Dendritic cell treated with granulocyte-macrophage colony-stimulating factor and Interleukin-4, amounts not matched to agents 40 ng/mL and 50 ng/mL, for 4 days (primary cell): ENCODE data around the gene KDM2A.
"Not testable (repeated sequence)": the region's sequence is repeated elsewhere in the genome, so short reads cannot be mapped to it uniquely, and the experiment has no call there.

Experiments used
- H3K27ac Mint-ChIP-seq: one replicate; pipeline ENCODE4 v1.8.0; 2022; ENCODE audit warnings: mild to moderate bottlenecking, mixed read lengths
- H3K27me3 Mint-ChIP-seq: one replicate; pipeline ENCODE4 v1.8.0; 2022; ENCODE audit warnings: mild to moderate bottlenecking, mixed read lengths
- H3K36me3 Mint-ChIP-seq: one replicate; pipeline ENCODE4 v1.8.0; 2022; ENCODE audit warnings: low read depth, mixed read lengths
- H3K4me1 Mint-ChIP-seq: one replicate; pipeline ENCODE4 v1.8.0; 2022; ENCODE audit warnings: low read depth, mixed read lengths
- H3K4me3 Mint-ChIP-seq: one replicate; pipeline ENCODE4 v1.8.0; 2022; ENCODE audit warnings: mild to moderate bottlenecking, moderate library complexity, mixed read lengths
- H3K9me3 Mint-ChIP-seq: one replicate; pipeline ENCODE4 v1.8.0; 2022; ENCODE audit warnings: mixed read lengths
- intact Hi-C: fragments of 100-400 bp; cut with micrococcal nuclease; formaldehyde crosslinking; loops from one replicate; pipeline ENCODE4 v1.15.0; 2022

KDM2A gene

DNA sequence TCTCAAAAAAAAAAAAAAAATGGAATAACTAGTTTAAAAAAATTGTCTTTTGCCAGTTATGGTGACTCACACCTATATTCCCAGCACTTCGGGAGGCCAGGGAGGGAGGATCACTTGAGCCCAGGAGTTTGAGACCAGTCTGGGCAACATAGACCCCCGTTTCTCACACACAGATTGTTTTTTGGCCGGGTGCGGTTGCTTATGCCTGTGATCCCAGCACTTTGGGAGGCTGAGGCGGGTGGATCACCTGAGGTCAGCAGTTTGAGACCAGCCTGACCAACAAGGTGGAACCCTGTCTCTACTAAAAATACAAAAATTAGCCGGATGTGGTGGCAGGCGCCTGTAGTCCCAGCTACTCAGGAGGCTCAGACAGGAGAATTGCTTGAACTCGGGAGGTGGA, 7.2 kb downstream of the KDM2A start:
- Mint-ChIP-seq H3K4me1 (peaks cover 17% of the 10 kb centered on the region), H3K36me3 (peaks cover 93% of the 10 kb centered on the region)
- H3K27ac Mint-ChIP-seq, intact Hi-C loops, H3K9me3 Mint-ChIP-seq, H3K4me3 Mint-ChIP-seq, H3K27me3 Mint-ChIP-seq: not testable (repeated sequence)

DNA sequence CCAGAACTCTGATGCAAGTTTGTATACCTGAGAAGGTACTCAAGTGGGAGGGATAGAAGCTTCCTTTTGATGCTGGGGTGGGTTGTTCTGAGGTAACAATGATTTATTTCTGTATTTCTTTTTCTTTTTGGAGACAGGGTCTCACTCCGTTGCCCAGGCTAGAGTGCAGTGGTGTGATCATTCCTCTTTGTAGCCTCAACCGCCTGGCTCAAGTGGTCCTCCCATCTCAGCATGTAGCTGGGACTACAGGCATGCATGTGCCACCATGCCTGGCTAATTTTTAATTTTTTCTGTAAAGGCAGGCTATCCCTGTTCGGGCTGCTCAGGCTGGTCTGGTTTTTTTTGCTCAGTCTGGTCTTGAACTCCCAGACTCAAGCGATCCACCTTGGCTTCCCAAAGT, 7.9 kb downstream of the KDM2A start:
- Mint-ChIP-seq H3K27me3 (no peaks in the 10 kb centered on the region), H3K36me3 (peaks cover 93% of the 10 kb centered on the region), H3K27ac (no peak overlapping the region)

DNA sequence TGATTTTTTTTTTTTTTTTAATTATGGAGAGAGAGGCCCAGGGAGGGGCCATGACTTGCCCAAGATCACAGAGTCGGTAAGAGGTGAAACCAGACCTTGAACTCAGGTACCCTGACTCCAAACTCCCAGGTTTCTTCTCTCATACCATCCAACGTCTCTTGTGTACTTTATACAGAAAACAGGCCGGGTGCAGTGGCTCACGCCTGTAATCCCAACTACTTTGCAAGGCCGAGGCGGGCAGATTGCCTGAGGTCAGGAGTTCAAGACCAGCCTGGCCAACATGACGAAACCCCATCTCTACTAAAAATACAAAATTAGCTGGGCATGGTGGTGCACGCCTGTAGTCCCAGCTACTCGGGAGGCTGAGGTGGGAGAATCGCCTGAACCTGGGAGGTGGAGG, 11.8 kb downstream of the KDM2A start:
- H3K9me3 Mint-ChIP-seq, H3K27me3 Mint-ChIP-seq, H3K27ac Mint-ChIP-seq, intact Hi-C loops, H3K4me3 Mint-ChIP-seq: not testable (repeated sequence)
- Mint-ChIP-seq H3K4me1 (peaks cover 12% of the 10 kb centered on the region), H3K36me3 (peaks cover 100% of the 10 kb centered on the region)

More for the DNA sequence above, 7.9 kb downstream of the KDM2A start:
- intact Hi-C loops = no loop called here
- H3K4me1 Mint-ChIP-seq = peaks cover 21% of the 10 kb centered on the region
- H3K9me3 Mint-ChIP-seq = no peaks in the 10 kb centered on the region
- no peak overlapping the region for H3K4me3 Mint-ChIP-seq

DNA sequence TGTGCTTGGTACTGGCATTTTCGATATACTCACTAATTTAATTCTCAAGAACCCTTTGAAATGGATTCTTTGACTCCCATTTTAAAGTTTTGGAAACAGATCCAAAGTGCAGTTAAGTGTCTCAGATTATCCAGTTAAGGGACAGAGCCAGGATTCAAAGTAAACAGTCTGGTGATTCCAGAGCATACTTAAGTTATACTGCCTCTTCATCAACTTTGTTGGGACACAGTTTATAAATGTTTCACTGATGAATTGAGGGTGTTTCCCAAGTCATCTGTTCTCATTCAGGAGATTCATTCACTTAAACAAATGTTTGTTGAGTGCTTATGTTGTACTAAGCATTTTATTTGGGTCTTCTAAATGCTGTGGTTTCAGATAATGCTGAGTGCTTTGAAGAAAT, 17.1 kb downstream of the KDM2A start:
- Mint-ChIP-seq H3K27me3 (no peaks in the 10 kb centered on the region), H3K36me3 (peaks cover 100% of the 10 kb centered on the region), H3K27ac (no peak overlapping the region), H3K4me3 (no peak overlapping the region), H3K4me1 (peaks cover 14% of the 10 kb centered on the region), H3K9me3 (no peaks in the 10 kb centered on the region)
- intact Hi-C loops = no loop called here

DNA sequence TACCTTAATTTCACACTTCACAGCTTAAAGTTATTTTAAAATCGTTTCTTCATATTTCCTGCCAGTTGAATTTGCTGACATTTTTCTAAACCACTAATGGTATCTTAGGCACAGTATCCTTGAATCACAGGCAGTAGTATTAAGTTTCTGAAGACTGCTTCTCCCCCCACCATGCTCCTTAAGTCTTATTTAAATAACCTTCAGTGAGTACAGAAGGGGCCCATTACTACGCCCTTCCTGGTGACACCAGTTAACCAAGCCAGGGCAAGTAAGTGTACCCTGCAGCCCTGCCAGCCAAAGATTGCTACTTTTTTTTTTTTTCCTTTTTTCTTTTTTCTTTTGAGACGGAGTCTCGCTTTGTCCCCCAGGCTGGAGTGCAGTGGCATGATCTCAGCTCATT, 19.9 kb downstream of the KDM2A start:
- intact Hi-C loops = no loop called here
- no peak overlapping the region for H3K27ac Mint-ChIP-seq
- H3K4me3 Mint-ChIP-seq = no peak overlapping the region
- H3K36me3 Mint-ChIP-seq = peaks cover 98% of the 10 kb centered on the region
- H3K9me3 Mint-ChIP-seq = no peaks in the 10 kb centered on the region
- H3K4me1 Mint-ChIP-seq = peaks cover 8% of the 10 kb centered on the region
- no peaks in the 10 kb centered on the region for H3K27me3 Mint-ChIP-seq

DNA sequence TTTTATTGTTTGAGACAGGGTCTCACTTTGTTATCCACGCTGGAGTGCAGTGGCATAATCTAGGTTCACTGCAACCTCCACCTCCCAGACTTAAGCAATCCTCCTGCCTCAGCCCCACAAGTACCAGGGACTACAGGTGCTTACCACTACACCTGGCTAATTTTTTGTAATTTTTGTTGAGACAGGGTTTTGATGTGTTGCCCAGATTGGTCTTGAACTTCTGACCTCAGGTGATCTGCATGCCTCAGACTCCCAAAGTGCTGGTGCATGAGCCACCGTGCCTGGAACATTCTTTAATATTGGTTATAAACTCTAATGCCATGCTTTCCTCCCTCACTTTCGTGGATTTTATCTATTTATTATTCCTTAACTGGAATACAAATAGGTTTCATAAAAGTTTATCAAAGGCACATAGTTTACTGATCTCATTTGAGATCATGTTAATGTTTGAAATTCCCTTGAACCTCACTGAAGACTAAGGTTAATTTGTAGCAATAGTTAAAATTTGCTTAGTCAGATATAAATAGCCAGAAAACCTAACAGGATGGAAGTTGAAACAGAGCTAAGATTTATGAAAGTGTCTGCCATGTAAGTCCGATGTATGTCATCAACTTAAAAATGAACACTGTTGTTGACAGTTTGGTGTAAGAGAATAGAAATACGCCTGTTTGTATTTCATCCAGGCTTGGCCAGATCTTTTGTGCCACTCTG, 27.6 kb downstream of the KDM2A start:
- Mint-ChIP-seq H3K27me3 (no peaks in the 10 kb centered on the region), H3K36me3 (peaks cover 81% of the 10 kb centered on the region), H3K4me1 (peaks cover 6% of the 10 kb centered on the region), H3K9me3 (no peaks in the 10 kb centered on the region), H3K4me3 (no peak overlapping the region), H3K27ac (no peak overlapping the region)
- intact Hi-C loops = no loop called here

DNA sequence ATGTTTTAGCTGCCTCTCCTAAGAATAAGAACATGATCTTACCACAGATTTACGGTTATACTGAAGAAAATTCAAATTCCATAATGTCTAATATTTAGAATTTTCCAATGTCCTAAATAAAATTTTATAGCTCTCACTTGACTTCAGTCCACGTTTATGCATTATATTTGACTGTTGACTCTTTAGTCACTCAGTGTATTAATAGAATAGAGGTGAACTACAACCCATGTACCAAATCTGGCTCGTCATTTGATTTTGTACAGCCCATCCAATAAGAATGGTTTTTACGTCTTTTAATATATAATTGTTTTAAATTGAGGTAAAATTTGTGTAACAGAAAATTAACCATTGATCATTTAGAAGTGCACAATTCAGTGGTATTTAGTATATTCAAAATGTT, 34.9 kb downstream of the KDM2A start:
- no peak overlapping the region for H3K4me3 Mint-ChIP-seq
- no peaks in the 10 kb centered on the region for H3K9me3 Mint-ChIP-seq
- no peak overlapping the region for H3K27ac Mint-ChIP-seq
- no peaks in the 10 kb centered on the region for H3K27me3 Mint-ChIP-seq
- intact Hi-C loops = no loop called here
- H3K36me3 Mint-ChIP-seq = peaks cover 78% of the 10 kb centered on the region
- H3K4me1 Mint-ChIP-seq = peaks cover 17% of the 10 kb centered on the region

DNA sequence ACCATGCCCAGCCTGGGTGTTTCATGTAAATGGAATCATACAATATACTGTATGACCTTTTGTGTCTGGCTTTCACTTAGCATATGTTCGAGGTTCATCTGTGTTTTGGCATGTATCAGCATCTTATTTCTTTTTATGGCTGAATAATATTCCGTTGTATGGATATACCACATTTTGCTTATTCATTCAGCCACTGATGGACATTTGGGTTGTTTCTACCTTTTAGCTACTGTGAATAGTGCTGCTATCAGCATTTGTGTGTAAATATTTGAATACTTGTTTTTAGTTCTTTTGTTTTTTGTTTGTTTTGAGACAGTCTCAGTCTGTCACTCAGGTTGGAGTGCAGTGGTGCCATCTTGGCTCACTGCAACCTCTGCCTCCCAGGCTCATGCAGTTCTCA, 35.7 kb downstream of the KDM2A start:
- Mint-ChIP-seq H3K36me3 (peaks cover 83% of the 10 kb centered on the region), H3K9me3 (no peaks in the 10 kb centered on the region), H3K4me1 (peaks cover 24% of the 10 kb centered on the region), H3K27me3 (no peaks in the 10 kb centered on the region), H3K27ac (no peak overlapping the region), H3K4me3 (no peak overlapping the region)
- intact Hi-C loops = no loop called here

DNA sequence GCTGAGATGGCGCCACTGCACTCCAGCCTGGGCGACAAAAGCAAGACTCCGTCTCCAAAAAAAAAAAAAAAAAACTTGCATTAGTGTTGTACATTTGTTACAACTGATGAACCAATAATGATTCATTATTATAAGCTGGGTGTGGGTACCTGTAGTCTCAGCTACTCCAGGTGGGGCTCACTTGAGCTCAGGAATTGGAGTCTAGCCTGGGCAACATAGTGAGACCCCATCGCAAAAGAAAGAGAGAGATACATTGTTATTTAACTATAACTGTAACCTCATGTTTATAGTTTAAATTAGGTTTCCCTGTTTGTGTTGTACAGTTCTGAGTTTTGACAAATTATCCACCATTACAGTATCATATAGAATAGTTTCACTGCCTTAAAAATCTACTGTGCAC, 38.6 kb downstream of the KDM2A start:
- Mint-ChIP-seq H3K9me3 (no peaks in the 10 kb centered on the region), H3K27me3 (no peaks in the 10 kb centered on the region), H3K27ac (no peak overlapping the region), H3K4me1 (peaks cover 34% of the 10 kb centered on the region), H3K4me3 (no peak overlapping the region), H3K36me3 (peaks cover 73% of the 10 kb centered on the region)
- intact Hi-C loops = no loop called here

DNA sequence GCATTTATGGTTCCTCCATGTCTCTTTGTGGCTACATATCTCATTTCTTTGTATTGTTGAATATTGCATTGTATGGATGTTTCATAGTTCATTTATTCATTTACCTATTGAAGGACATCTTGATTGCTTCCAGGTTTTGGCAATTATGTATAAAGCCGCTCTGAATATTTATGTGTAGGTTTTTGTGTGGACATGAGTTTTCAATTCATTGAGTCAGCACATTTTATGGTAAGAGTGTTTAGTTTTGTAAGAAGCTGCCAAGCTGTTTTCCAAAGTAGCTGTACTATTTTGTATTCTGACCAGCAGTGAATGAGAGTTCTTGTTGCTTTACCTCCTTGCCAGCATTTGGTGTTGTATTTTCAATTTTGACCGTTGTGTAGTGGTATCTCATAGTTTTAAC, 39.2 kb downstream of the KDM2A start:
- Mint-ChIP-seq H3K27me3 (no peaks in the 10 kb centered on the region), H3K4me3 (no peak overlapping the region), H3K36me3 (peaks cover 71% of the 10 kb centered on the region), H3K9me3 (no peaks in the 10 kb centered on the region), H3K4me1 (peaks cover 39% of the 10 kb centered on the region), H3K27ac (no peak overlapping the region)
- intact Hi-C loops = no loop called here

DNA sequence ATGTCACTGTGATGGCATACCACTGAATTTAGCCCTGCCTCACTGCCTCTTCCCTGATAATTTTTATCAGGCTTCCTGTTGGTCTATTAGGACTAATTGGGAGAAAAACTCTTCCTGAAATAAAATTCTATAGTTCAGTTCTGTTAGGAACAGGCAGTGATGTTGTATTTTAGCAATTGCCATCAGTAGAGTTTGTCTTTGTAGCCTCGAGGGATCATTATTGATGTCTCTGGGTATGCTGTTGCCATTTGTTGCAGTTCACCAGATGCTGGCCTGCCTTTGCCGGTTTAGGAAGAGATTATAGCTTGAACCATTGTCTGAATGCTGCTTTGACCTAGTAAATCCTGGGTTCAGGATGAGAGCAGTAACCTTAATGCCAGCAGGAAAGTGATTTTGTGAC, 41.0 kb downstream of the KDM2A start:
- intact Hi-C loops = no loop called here
- Mint-ChIP-seq H3K9me3 (no peaks in the 10 kb centered on the region), H3K27ac (no peak overlapping the region), H3K27me3 (no peaks in the 10 kb centered on the region), H3K36me3 (peaks cover 71% of the 10 kb centered on the region), H3K4me3 (no peak overlapping the region), H3K4me1 (peaks cover 49% of the 10 kb centered on the region)

DNA sequence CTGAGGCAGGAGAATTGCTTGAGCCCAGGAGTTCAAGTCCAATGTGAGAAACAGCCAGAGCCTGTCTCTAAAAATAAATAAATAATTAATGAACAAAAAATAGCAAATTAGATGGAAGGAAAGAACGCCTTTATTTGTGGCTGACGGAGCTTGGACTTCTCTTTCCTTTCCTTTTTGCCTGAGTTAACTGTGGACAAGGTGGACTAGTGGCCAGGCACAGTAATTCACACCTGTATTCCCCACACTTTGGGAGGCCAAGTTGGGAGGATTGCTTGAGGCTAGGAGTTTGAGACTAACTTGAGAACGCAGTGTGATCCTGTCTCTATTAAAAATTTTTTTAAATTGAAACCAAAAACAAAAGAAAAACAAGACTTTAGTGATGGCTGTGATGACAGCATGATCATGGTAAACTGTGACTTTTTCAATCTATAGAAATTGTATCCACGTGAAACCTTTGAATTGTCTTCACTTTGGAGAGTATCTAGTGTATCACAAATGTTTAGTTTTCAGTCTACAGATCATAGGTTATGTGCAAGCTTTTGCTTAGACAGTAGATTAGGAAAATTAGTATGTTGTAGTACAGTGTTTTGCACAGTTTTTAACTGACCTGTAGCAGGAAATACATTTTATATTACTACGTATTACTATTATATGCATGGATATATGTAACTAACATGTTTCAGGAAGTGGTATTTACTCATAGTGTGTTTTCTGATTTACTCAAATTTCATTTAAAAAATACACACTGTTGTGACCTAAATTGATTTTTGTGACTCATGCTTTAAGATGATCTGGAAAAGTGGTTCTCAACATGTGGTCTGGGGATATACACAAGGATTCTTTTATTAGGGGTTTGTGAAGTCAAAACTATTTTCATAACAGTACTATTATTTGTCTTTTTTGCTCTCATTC, 42.1 kb downstream of the KDM2A start:
- Mint-ChIP-seq H3K27ac (no peak overlapping the region), H3K9me3 (no peaks in the 10 kb centered on the region), H3K36me3 (peaks cover 66% of the 10 kb centered on the region), H3K27me3 (no peaks in the 10 kb centered on the region), H3K4me3 (no peak overlapping the region), H3K4me1 (peaks cover 57% of the 10 kb centered on the region)
- intact Hi-C loops = no loop called here

DNA sequence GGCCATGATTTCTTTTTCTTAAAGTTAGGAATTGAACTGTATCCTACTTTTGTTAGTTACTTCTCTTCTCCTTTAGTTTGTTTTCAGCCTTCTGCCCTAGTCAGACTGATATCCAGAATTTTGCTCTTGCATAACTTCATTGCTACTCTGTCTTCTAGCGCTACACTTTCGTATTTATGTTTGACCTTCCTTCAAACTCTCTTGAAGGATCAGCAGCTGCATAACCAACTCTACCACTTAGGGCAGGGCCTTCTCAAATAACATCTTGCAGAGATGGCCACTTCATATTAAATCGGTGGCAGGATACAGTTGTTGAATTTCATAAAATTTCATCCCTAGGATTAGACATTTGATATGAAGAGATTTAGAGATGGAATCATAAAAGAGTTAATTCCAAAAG, 43.9 kb downstream of the KDM2A start:
- no peak overlapping the region for H3K27ac Mint-ChIP-seq
- H3K9me3 Mint-ChIP-seq = no peaks in the 10 kb centered on the region
- intact Hi-C loops = no loop called here

DNA sequence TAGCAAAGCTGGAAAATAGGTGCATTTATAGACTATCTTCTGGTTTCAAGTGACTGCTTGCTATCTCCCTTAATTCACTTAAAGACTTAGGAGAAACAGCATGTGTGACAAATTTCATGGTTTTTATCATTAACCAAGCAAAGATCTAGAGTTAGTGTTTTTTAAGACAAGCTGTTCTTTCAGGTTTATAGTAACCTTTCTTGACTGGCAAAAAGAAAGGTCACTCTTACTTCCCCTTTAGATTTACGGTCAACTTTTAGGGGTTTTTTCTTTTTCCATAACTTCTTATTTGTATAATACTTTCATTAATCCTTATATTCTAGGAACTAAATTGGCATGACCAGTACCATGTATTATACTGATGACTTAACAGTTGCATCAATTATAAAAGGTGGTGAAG, 46.6 kb downstream of the KDM2A start:
- intact Hi-C loops = loop anchor here (5.0 kb wide), 1 partner anchor 83 kb away; no protein-coding TSS in a partner anchor
- Mint-ChIP-seq H3K9me3 (no peaks in the 10 kb centered on the region), H3K27me3 (no peaks in the 10 kb centered on the region), H3K4me3 (no peak overlapping the region), H3K36me3 (peaks cover 33% of the 10 kb centered on the region), H3K27ac (peak overlapping the region; percentile 34), H3K4me1 (peaks cover 39% of the 10 kb centered on the region)

More for the DNA sequence above, 43.9 kb downstream of the KDM2A start:
- Mint-ChIP-seq H3K36me3 (peaks cover 54% of the 10 kb centered on the region), H3K4me3 (no peak overlapping the region), H3K27me3 (no peaks in the 10 kb centered on the region), H3K4me1 (peaks cover 58% of the 10 kb centered on the region)
